Stimulated activated CD4-positive, alpha-beta T cell treated with anti-CD3 and anti-CD28 coated beads, Interleukin-15, amount 100 ng/mL, for 48 hours (primary cell): ENCODE data around the gene NAT14.

Source experiments
- DNase-seq, 2 donors: peaks; one replicate each; pipeline ENCODE4 v3.0.0-alpha.2; 2020; ENCODE audit warnings: low read depth in 2 of 2

NAT14 gene

GRCh38 chr19:55453511-55454260 lies 31.3 kb upstream of the NAT14 start:
- no peak for DNase-seq

- peak in 1 of 2 donors; percentile 26 for DNase-seq
These were observed 30.2 kb upstream of the NAT14 start for GRCh38 chr19:55454787-55455243.

GRCh38 chr19:55455576-55456235 lies 29.3 kb upstream of the NAT14 start:
- no peak for DNase-seq

GRCh38 chr19:55456347-55456746 lies 28.6 kb upstream of the NAT14 start:
- no peak for DNase-seq

- no peak for DNase-seq
These were observed 27.1 kb upstream of the NAT14 start for GRCh38 chr19:55457683-55458457.

- DNase-seq: no peak
These were observed 25.4 kb upstream of the NAT14 start for GRCh38 chr19:55459551-55459949.

GRCh38 chr19:55459950-55460657 lies 24.9 kb upstream of the NAT14 start:
- no peak for DNase-seq

- no peak for DNase-seq
These were observed 24.2 kb upstream of the NAT14 start for GRCh38 chr19:55460670-55461258.

GRCh38 chr19:55461259-55461973 lies 23.6 kb upstream of the NAT14 start, which contains the start of gene ISOC2:
ISOC2 (minus strand) TSS chr19:55461642; CDS start chr19:55456486, 5,156 bp downstream.
- peak; percentile 100 for DNase-seq

GRCh38 chr19:55461974-55462626 lies 22.9 kb upstream of the NAT14 start:
- no peak for DNase-seq

- no peak for DNase-seq
These were observed 22.3 kb upstream of the NAT14 start for GRCh38 chr19:55462722-55463121.

GRCh38 chr19:55463583-55464031 lies 21.4 kb upstream of the NAT14 start:
- DNase-seq: no peak

GRCh38 chr19:55464039-55464661 lies 20.8 kb upstream of the NAT14 start:
- DNase-seq: no peak

GRCh38 chr19:55464662-55465054 lies 20.3 kb upstream of the NAT14 start, which contains the start of gene C19orf85:
C19orf85 (minus strand) TSS chr19:55464751; CDS start chr19:55464554, 197 bp downstream.
- DNase-seq: no peak

GRCh38 chr19:55465460-55466240 lies 19.3 kb upstream of the NAT14 start:
- DNase-seq: no peak

- no peak for DNase-seq
These were observed 18.8 kb upstream of the NAT14 start for GRCh38 chr19:55466241-55466614.

GRCh38 chr19:55467236-55468053 lies 17.5 kb upstream of the NAT14 start:
- DNase-seq: peak in 1 of 2 donors; percentile 62

- DNase-seq: no peak
These were observed 17.0 kb upstream of the NAT14 start for GRCh38 chr19:55468054-55468393.
